ENCODE results near the gene RUNX3.

Gene RUNX3

DNA sequence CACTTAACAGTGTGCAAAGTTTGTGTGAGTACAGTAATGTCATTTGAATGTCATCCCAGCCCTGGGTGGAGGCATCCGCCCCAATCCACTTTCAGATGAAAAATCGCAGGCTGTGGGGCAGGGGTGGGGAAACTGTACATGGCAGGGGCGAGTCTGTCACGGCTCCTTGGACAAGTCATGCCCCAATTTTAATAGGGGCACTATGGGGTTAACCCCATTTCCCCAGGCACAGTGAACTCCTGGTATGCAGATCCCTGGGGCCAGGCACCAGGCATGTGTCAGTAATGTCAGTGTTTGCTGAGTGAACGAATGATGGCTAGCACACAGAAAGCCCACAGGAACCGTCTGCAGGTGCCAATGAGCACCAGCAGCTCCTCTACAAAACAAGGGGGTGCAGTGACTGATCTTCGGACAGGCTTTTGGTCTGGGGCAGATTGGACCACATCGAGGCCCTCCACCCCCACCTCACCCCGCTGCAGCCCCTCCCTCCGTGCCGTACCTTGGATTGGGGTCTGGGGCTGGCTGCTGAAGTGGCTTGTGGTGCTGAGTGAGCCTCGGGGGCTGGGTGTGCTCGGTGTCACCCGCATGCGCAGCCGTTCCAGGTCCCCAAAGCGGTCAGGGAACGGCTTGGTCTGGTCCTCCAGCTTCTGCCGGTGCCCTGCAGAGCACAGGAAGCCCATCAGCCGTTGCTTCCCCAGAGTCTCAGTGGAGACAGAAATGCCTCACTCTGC, 23.2 kb downstream of the RUNX3 start:
- no peaks in the 10 kb centered on the region for H3K9me3 ChIP-seq (ENCODE audit: insufficient read depth, low read length)
- no peak overlapping the region for H2AFZ ChIP-seq (ENCODE audit: low read depth, low read length, severe bottlenecking)
- H3K4me2 ChIP-seq (ENCODE audit: low read depth, low read length, poor library complexity, severe bottlenecking): no peak overlapping the region
- 0 out of 2 replicates have a peak, but pooled peaks cover 3% of the 10 kb centered on the region for H3K79me2 ChIP-seq (ENCODE audit: insufficient read depth, low read length)
- TF ChIP-seq EZH2phosphoT487 (conservative IDR thresholded peaks at IDR 0.05; ENCODE audit: low read length): no peak
- TF ChIP-seq, protein P1, sequence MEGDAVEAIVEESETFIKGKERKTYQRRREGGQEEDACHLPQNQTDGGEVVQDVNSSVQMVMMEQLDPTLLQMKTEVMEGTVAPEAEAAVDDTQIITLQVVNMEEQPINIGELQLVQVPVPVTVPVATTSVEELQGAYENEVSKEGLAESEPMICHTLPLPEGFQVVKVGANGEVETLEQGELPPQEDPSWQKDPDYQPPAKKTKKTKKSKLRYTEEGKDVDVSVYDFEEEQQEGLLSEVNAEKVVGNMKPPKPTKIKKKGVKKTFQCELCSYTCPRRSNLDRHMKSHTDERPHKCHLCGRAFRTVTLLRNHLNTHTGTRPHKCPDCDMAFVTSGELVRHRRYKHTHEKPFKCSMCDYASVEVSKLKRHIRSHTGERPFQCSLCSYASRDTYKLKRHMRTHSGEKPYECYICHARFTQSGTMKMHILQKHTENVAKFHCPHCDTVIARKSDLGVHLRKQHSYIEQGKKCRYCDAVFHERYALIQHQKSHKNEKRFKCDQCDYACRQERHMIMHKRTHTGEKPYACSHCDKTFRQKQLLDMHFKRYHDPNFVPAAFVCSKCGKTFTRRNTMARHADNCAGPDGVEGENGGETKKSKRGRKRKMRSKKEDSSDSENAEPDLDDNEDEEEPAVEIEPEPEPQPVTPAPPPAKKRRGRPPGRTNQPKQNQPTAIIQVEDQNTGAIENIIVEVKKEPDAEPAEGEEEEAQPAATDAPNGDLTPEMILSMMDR (IDR thresholded peaks at IDR 0.05; ENCODE audit: insufficient read depth, low read length, poor library complexity, severe bottlenecking): no peak
- no peaks in the 10 kb centered on the region for H3K9me2 ChIP-seq (replicated peaks; ENCODE audit: insufficient read depth, low read length)
- H3K9ac ChIP-seq (ENCODE audit: low read length): no peak overlapping the region
- H4K20me1 ChIP-seq (ENCODE audit: low read depth, low read length): no peaks in the 10 kb centered on the region
- H3K4me3 ChIP-seq (ENCODE audit: insufficient read depth, low read length, poor library complexity, severe bottlenecking): no peak overlapping the region
- no peaks in the 10 kb centered on the region for H3K36me3 ChIP-seq (ENCODE audit: low read length)
- H3F3A ChIP-seq (ENCODE audit: insufficient read depth): no peaks in the 10 kb centered on the region
- H3K27me3 ChIP-seq (ENCODE audit: low read length): no peaks in the 10 kb centered on the region
- H3K27ac ChIP-seq (ENCODE audit: low read depth, low read length): no peak overlapping the region

GRCh38 chr1:24905979-24906720, 23.9 kb downstream of the RUNX3 start:
- Histone ChIP-seq H3K9me2 (replicated peaks; ENCODE audit: insufficient read depth, low read length) (no peaks in the 10 kb centered on the region), H4K20me1 (ENCODE audit: low read depth, low read length) (no peaks in the 10 kb centered on the region), H3K27ac (ENCODE audit: low read depth, low read length) (no peak overlapping the region), H3K4me3 (ENCODE audit: insufficient read depth, low read length, poor library complexity, severe bottlenecking) (no peak overlapping the region), H3F3A (ENCODE audit: insufficient read depth) (no peaks in the 10 kb centered on the region), H3K4me2 (ENCODE audit: low read depth, low read length, poor library complexity, severe bottlenecking) (no peak overlapping the region), H2AFZ (ENCODE audit: low read depth, low read length, severe bottlenecking) (no peak overlapping the region), H3K9me3 (ENCODE audit: insufficient read depth, low read length) (no peaks in the 10 kb centered on the region), H3K27me3 (ENCODE audit: low read length) (no peaks in the 10 kb centered on the region), H3K79me2 (ENCODE audit: insufficient read depth, low read length) (0 out of 2 replicates have a peak, but pooled peaks cover 3% of the 10 kb centered on the region), H3K36me3 (ENCODE audit: low read length) (no peaks in the 10 kb centered on the region), H3K9ac (ENCODE audit: low read length) (no peak overlapping the region)
- no peak for TF ChIP-seq EZH2phosphoT487 (conservative IDR thresholded peaks at IDR 0.05; ENCODE audit: low read length)
- TF ChIP-seq, protein P1 (IDR thresholded peaks at IDR 0.05; ENCODE audit: insufficient read depth, low read length, poor library complexity, severe bottlenecking): no peak

DNA sequence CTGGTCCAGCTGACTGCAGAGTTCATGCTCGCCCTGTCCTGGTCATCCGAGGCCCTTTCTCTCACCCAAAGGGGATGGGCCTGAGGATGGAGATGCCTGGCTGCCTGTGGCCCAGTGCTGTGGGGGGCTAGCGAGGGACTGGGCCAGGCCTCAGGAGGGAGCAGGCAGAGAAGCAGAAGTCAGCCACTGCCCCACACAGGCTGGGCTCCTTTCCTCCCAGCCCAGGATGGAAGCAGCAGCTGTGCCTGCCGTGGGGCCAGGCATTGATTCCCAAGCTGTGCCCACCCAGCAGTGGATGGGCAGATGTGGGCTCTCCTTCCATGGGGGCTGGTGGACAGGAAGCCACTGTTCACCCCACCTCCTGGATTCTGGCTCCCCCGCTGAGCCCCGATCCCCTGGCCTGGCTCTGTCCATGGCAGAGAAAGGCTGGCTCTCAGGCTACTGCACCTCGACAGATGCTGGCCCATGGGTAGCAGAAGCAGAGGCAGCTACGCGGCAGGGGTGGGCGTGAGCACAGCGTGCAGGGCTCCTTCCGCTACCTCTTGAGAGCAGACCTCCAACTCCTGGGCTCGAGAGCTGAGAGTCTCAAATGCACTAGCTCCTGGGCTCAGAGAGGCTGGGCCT, 24.6 kb downstream of the RUNX3 start:
- H3K27me3 ChIP-seq (ENCODE audit: low read length): no peaks in the 10 kb centered on the region
- no peaks in the 10 kb centered on the region for H4K20me1 ChIP-seq (ENCODE audit: low read depth, low read length)
- no peaks in the 10 kb centered on the region; the same call in 1 of the 2 replicates for H3F3A ChIP-seq (ENCODE audit: insufficient read depth)
- no peak overlapping the region for H3K27ac ChIP-seq (ENCODE audit: low read depth, low read length)
- H3K9me3 ChIP-seq (ENCODE audit: insufficient read depth, low read length): no peaks in the 10 kb centered on the region
- no peak overlapping the region for H3K9ac ChIP-seq (ENCODE audit: low read length)
- no peaks in the 10 kb centered on the region for H3K36me3 ChIP-seq (ENCODE audit: low read length)
- 0 out of 2 replicates have a peak, but pooled peaks cover 2% of the 10 kb centered on the region for H3K79me2 ChIP-seq (ENCODE audit: insufficient read depth, low read length)
- TF ChIP-seq, protein P1 (IDR thresholded peaks at IDR 0.05; ENCODE audit: insufficient read depth, low read length, poor library complexity, severe bottlenecking): no peak
- no peak for TF ChIP-seq EZH2phosphoT487 (conservative IDR thresholded peaks at IDR 0.05; ENCODE audit: low read length)
- no peak overlapping the region for H3K4me2 ChIP-seq (ENCODE audit: low read depth, low read length, poor library complexity, severe bottlenecking)
- no peaks in the 10 kb centered on the region for H3K9me2 ChIP-seq (replicated peaks; ENCODE audit: insufficient read depth, low read length)
- no peak overlapping the region for H3K4me3 ChIP-seq (ENCODE audit: insufficient read depth, low read length, poor library complexity, severe bottlenecking)
- H2AFZ ChIP-seq (ENCODE audit: low read depth, low read length, severe bottlenecking): no peak overlapping the region
